Measurements from ENCODE around the gene TRAFD1. TPM values are rescaled to one million over a fixed set of nuclear protein-coding genes. Genes with fewer than 3 reads are reported as not detected.

Gene TRAFD1
- total and polyA plus RNA-seq, 8 donors: 40.1 to 46.2 (median 42.6) TPM

GRCh38 chr12:112165624-112166023, 40.3 kb downstream of the TRAFD1 start:
- no peaks in the 10 kb centered on the region for H3K27me3 ChIP-seq
- DNase-seq (no peak), ATAC-seq (no peak)
- no peak overlapping the region for H3K4me3 ChIP-seq
- no peak for TF ChIP-seq CTCF (IDR thresholded peaks at IDR 0.05)
- no peaks in the 10 kb centered on the region for H3K4me1 ChIP-seq
- intact Hi-C loops (cut with DNase I): no loop called here
- no peaks in the 10 kb centered on the region for H3K9me3 ChIP-seq
- no peak overlapping the region for H3K27ac ChIP-seq
- peaks cover 0 to 84% of the 10 kb centered on the region in 2 donors for H3K36me3 ChIP-seq

GRCh38 chr12:112166051-112167015, 41.0 kb downstream of the TRAFD1 start:
- intact Hi-C loops (cut with DNase I): no loop called here
- Histone ChIP-seq H3K27ac (no peak overlapping the region), H3K36me3 (peaks cover 0 to 84% of the 10 kb centered on the region in 2 donors), H3K27me3 (no peaks in the 10 kb centered on the region), H3K9me3 (no peaks in the 10 kb centered on the region), H3K4me3 (no peak overlapping the region), H3K4me1 (no peaks in the 10 kb centered on the region)
- no peak for TF ChIP-seq CTCF (IDR thresholded peaks at IDR 0.05)
- ATAC-seq (no peak), DNase-seq (no peak)

GRCh38 chr12:112167031-112167461, 41.7 kb downstream of the TRAFD1 start:
- intact Hi-C loops (cut with DNase I): no loop called here
- ATAC-seq (no peak), DNase-seq (no peak)
- Histone ChIP-seq H3K9me3 (no peaks in the 10 kb centered on the region), H3K36me3 (peaks cover 0 to 84% of the 10 kb centered on the region in 2 donors), H3K4me3 (no peak overlapping the region), H3K27ac (no peak overlapping the region), H3K4me1 (no peaks in the 10 kb centered on the region), H3K27me3 (no peaks in the 10 kb centered on the region)
- TF ChIP-seq CTCF (IDR thresholded peaks at IDR 0.05): no peak

- peaks cover 0 to 84% of the 10 kb centered on the region in 2 donors for H3K36me3 ChIP-seq
- no peak for DNase-seq
- H3K27me3 ChIP-seq: no peaks in the 10 kb centered on the region
- H3K4me3 ChIP-seq: no peak overlapping the region
- no peak overlapping the region for H3K27ac ChIP-seq
- no peaks in the 10 kb centered on the region for H3K4me1 ChIP-seq
- TF ChIP-seq CTCF (IDR thresholded peaks at IDR 0.05): no peak
- ATAC-seq: no peak
- intact Hi-C loops (cut with DNase I): no loop called here
- no peaks in the 10 kb centered on the region for H3K9me3 ChIP-seq
Measured at GRCh38 chr12:112167718-112168525, 42.6 kb downstream of the TRAFD1 start.

DNA sequence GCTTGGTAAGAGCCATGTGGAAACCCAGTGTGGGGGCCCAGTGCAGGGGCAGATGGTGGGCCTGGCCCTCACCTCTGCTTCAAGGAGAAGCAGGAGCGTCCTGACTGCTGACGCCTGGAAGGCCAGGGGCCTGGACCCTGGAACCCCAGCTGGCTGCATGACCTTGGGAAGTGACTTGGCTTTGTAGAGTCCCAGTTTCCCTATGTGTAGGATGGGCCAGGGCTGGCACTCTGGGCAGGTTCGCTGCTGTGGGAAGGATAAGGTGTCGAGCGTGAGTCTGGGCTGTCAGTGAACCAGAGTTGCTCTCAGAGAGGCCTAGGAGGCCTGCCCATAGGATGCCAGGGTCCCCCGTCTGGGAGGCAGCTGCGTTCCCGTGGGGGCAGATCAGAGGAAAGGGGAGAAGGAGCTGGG, 43.2 kb downstream of the TRAFD1 start:
- TF ChIP-seq CTCF (IDR thresholded peaks at IDR 0.05): no peak
- Histone ChIP-seq H3K27ac (no peak overlapping the region), H3K9me3 (no peaks in the 10 kb centered on the region), H3K4me1 (no peaks in the 10 kb centered on the region), H3K27me3 (no peaks in the 10 kb centered on the region), H3K36me3 (peaks cover 0 to 81% of the 10 kb centered on the region in 2 donors), H3K4me3 (no peak overlapping the region)
- no peak for ATAC-seq
- DNase-seq: no peak
- intact Hi-C loops (cut with DNase I): no loop called here

All from left lung (tissue), 10 donors.